ENCODE results near the gene CAMK4. TPM values are rescaled to one million over a fixed set of nuclear protein-coding genes. Genes with fewer than 3 reads are reported as not detected.

CAMK4 gene
- total and polyA plus RNA-seq, 9 of the 15 experiments (the other 6 are each of a cell fraction or from before 2014, with no cell fraction given), result 0.35 TPM; not detected in 8

- Histone ChIP-seq H3K9me3 (replicated peaks; ENCODE audit: control insufficient read depth, insufficient read depth, low read depth, low read length) (no peaks in the 10 kb centered on the region), H3K9me1 (ENCODE audit: control insufficient read depth, insufficient read depth, low read length) (no peaks in the 10 kb centered on the region), H3K4me1 (replicated peaks in 1 of 2; ENCODE audit: control insufficient read depth in 2 of 2, insufficient read depth in 2 of 2, low read length in 2 of 2) (no peaks in the 10 kb centered on the region), H3K4me3 (no peak overlapping the region), H4K20me1 (replicated peaks; ENCODE audit: control insufficient read depth, insufficient read depth, low read length) (no peaks in the 10 kb centered on the region), H3K36me3 (ENCODE audit: control insufficient read depth, insufficient read depth, low read length) (no peaks in the 10 kb centered on the region), H3K27ac (ENCODE audit: extremely low read depth, low read depth, low read length) (no peak overlapping the region), H3K4me2 (ENCODE audit: insufficient read depth, low read length) (no peak overlapping the region), H3K9ac (ENCODE audit: insufficient read depth in 1 of 2, low read depth in 2 of 2, low read length in 2 of 2) (no peak overlapping the region), H3K27me3 (ENCODE audit: control insufficient read depth in 2 of 2, insufficient read depth in 2 of 2, low read length in 2 of 2) (peaks cover 0 to 7% of the 10 kb centered on the region in 2 experiments; a peak in 1 of 5 replicates), H2AFZ (ENCODE audit: low read depth, low read length) (no peak overlapping the region), H3K79me2 (ENCODE audit: control insufficient read depth, insufficient read depth, low read length) (no peaks in the 10 kb centered on the region)
- POLR2A ChIA-PET, result interaction anchor here (0.8 kb wide), 1 partner anchor 395 kb away, joined by 3 read pairs; no protein-coding TSS in a partner anchor
- ATAC-seq (no peak), FAIRE-seq (no peak), DNase-seq (ENCODE audit: extremely low read depth in 1 of 4, low spot score in 3 of 4) (no peak)
- TF ChIP-seq NCOA4 (IDR thresholded peaks at IDR 0.05; ENCODE audit: partially characterized antibody), result no peak
- no peak for TF ChIP-seq ZNF76 (CRISPR knock-in tag; IDR thresholded peaks at IDR 0.05; ENCODE audit: borderline replicate concordance)
- TF ChIP-seq ATF4 (CRISPR knock-in tag; IDR thresholded peaks at IDR 0.05), result no peak
- no peak for TF ChIP-seq POLR2AphosphoS2 (IDR thresholded peaks at IDR 0.05; ENCODE audit: low read length)
- no peak for TF ChIP-seq HNRNPK (IDR thresholded peaks at IDR 0.05; ENCODE audit: low read depth, low read length, poor library complexity, severe bottlenecking)
- TF ChIP-seq EP300 (IDR thresholded peaks at IDR 0.05; ENCODE audit: low read length), result no peak
- TF ChIP-seq CREBBP (IDR thresholded peaks at IDR 0.05; ENCODE audit: low read depth, low read length), result no peak
- TF ChIP-seq ZNF311 (CRISPR knock-in tag; IDR thresholded peaks at IDR 0.05), result no peak
- TF ChIP-seq TBP (optimal IDR thresholded peaks at IDR 0.05; ENCODE audit: low read depth, low read length), result no peak
- TF ChIP-seq, protein P1, sequence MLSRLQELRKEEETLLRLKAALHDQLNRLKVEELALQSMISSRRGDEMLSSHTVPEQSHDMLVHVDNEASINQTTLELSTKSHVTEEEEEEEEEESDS (CRISPR knock-in tag; IDR thresholded peaks at IDR 0.05), result no peak
- TF ChIP-seq, protein P2, sequence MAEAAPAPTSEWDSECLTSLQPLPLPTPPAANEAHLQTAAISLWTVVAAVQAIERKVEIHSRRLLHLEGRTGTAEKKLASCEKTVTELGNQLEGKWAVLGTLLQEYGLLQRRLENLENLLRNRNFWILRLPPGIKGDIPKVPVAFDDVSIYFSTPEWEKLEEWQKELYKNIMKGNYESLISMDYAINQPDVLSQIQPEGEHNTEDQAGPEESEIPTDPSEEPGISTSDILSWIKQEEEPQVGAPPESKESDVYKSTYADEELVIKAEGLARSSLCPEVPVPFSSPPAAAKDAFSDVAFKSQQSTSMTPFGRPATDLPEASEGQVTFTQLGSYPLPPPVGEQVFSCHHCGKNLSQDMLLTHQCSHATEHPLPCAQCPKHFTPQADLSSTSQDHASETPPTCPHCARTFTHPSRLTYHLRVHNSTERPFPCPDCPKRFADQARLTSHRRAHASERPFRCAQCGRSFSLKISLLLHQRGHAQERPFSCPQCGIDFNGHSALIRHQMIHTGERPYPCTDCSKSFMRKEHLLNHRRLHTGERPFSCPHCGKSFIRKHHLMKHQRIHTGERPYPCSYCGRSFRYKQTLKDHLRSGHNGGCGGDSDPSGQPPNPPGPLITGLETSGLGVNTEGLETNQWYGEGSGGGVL (CRISPR knock-in tag; IDR thresholded peaks at IDR 0.05), result no peak
- no TSS peak for BruUV-seq (replicated peaks)
- CTCF ChIA-PET (ENCODE audit: low intra/inter-chr PET ratio), result no interaction called here
- in situ Hi-C loops (cut with MboI) (no loop called here), intact Hi-C loops (cut with micrococcal nuclease) (no loop called here)
These were observed 264.2 kb downstream of the CAMK4 start for GRCh38 chr5:111488353-111488752.
